Measurements from ENCODE around the gene ETV5. TPM values are rescaled to one million over a fixed set of nuclear protein-coding genes. Genes with fewer than 3 reads are reported as not detected.

Gene ETV5
- polyA plus RNA-seq, 2 of the 4 experiments (the other 2 are of a cell fraction) = 20.5 to 54.7 TPM

GRCh38 chr3:186003610-186004009, 105.3 kb downstream of the ETV5 start:
- Histone ChIP-seq H3K27ac (no peak overlapping the region), H3K9me3 (no peaks in the 10 kb centered on the region), H3K4me3 (no peak overlapping the region), H3K4me2 (no peak overlapping the region), H3K4me1 (no peaks in the 10 kb centered on the region)
- POLR2A ChIA-PET = no interaction called here
- TF ChIP-seq USF2 (IDR thresholded peaks at IDR 0.05) = no peak
- TF ChIP-seq POLR2A (IDR thresholded peaks at IDR 0.05; ENCODE audit: low read length) = no peak
- WGBS (ENCODE audit: missing lambda C conversion rate) = 83% methylated on average over 5 of the region's 5 CpGs
- ATAC-seq (no peak), DNase-seq (ENCODE audit: low read depth in 1 of 2, low spot score in 1 of 2) (no peak), FAIRE-seq (no peak)
- CTCF ChIA-PET = interaction anchor here (0.9 to 1.1 kb wide), 2 partner anchors 158 to 234 kb away, joined by 3 read pairs; no protein-coding TSS in a partner anchor

DNA sequence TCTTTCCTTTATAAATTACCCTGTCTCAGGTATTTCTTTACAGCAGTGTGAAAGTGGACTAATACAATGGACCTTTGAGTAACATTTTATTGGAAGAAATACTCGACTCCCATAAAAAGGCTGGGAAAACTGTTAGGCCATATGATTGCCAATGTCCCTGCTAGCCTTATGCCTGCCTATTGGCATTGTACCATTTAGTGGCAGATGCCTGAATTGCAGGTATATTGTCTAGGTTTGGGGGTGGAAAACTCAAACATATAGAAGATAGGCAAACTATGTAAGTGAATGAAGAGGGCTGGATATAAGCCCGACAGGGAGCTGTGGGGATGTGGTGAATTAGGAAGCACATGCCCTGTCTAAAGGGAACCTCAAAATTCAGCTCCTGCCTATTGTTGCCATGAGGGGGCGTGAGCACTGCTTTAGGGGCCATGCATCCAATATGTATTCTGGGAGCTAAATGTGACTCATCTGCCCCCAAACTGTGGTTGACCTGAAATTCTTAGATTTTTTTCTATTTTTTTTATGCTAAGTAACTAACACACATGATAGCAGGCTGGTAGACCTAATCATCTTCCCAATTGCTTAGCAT, 105.9 kb downstream of the ETV5 start:
- POLR2A ChIA-PET = no interaction called here
- FAIRE-seq = no peak
- Histone ChIP-seq H3K4me1 (no peaks in the 10 kb centered on the region), H3K27ac (no peak overlapping the region), H3K4me3 (no peak overlapping the region), H3K9me3 (no peaks in the 10 kb centered on the region), H3K4me2 (no peak overlapping the region)
- peak; percentile 59 to 83; a peak in 4 of 6 replicates for ATAC-seq
- peak; percentile 24 to 36; a peak in 2 of 5 replicates for TF ChIP-seq RAD21 (conservative IDR thresholded peaks at IDR 0.05 in 1 of 2, IDR thresholded peaks at IDR 0.05 in 1 of 2)
- no peak for TF ChIP-seq NFE2L2 (conservative IDR thresholded peaks at IDR 0.05; ENCODE audit: low read length)
- peak; percentile 14; the same call in 1 of the 3 replicates for TF ChIP-seq CTCF (IDR thresholded peaks at IDR 0.05)
- TF ChIP-seq SMC3 (IDR thresholded peaks at IDR 0.05) = peak; percentile 25; the same call in 1 of the 3 replicates
- DNase-seq (ENCODE audit: low read depth in 1 of 2, low spot score in 1 of 2) = peak in 1 of 2 experiments; percentile 31
- 20% methylated on average over 3 of the region's 3 CpGs for WGBS (ENCODE audit: missing lambda C conversion rate)
- CTCF ChIA-PET = interaction anchor here (0.9 to 1.4 kb wide), 4 partner anchors 10 to 235 kb away, joined by 3 to 8 read pairs (median 3); no protein-coding TSS in a partner anchor

GRCh38 chr3:186001842-186002241, 107.0 kb downstream of the ETV5 start:
- Histone ChIP-seq H3K9me3 (no peaks in the 10 kb centered on the region), H3K27ac (no peak overlapping the region), H3K4me1 (no peaks in the 10 kb centered on the region), H3K4me2 (no peak overlapping the region), H3K4me3 (no peak overlapping the region)
- DNase-seq (ENCODE audit: low read depth in 1 of 2, low spot score in 1 of 2) = no peak
- TF ChIP-seq POLR2A (IDR thresholded peaks at IDR 0.05; ENCODE audit: low read length) = no peak
- no peak for TF ChIP-seq MAZ (IDR thresholded peaks at IDR 0.05; ENCODE audit: borderline replicate concordance, low read depth, low read length)
- TF ChIP-seq HOXB13 (CRISPR knock-in tag; IDR thresholded peaks at IDR 0.05; ENCODE audit: low read depth) = no peak
- no peak for TF ChIP-seq EP300 (IDR thresholded peaks at IDR 0.05)
- TF ChIP-seq PBX3 (IDR thresholded peaks at IDR 0.05) = no peak
- no peak for TF ChIP-seq RNF2 (IDR thresholded peaks at IDR 0.05; ENCODE audit: borderline replicate concordance, low read depth)
- no peak for TF ChIP-seq HMGXB4 (CRISPR knock-in tag; IDR thresholded peaks at IDR 0.05; ENCODE audit: borderline replicate concordance)
- no peak for TF ChIP-seq FOSL2 (IDR thresholded peaks at IDR 0.05)
- TF ChIP-seq FOSL2 (CRISPR knock-in tag; IDR thresholded peaks at IDR 0.05) = no peak
- no peak for TF ChIP-seq USF2 (IDR thresholded peaks at IDR 0.05)
- TF ChIP-seq ESRRA (IDR thresholded peaks at IDR 0.05; ENCODE audit: borderline replicate concordance, low read length) = no peak
- TF ChIP-seq HES2 (IDR thresholded peaks at IDR 0.05) = no peak
- ChIA-PET POLR2A (no interaction called here), CTCF (interaction anchor here (0.6 to 1.4 kb wide), 3 partner anchors 9 to 151 kb away, joined by 3 to 8 read pairs (median 3); no protein-coding TSS in a partner anchor)
- no peak for FAIRE-seq
- WGBS (ENCODE audit: missing lambda C conversion rate) = 64% methylated on average over 2 of the region's 2 CpGs
- no peak for ATAC-seq

All from A549 (cell line).